Measurements from ENCODE around the gene SLC37A4. TPM values are rescaled to one million over a fixed set of nuclear protein-coding genes. Genes with fewer than 3 reads are reported as not detected.

Gene SLC37A4
- total RNA-seq, 4 donors from 2014 or later: 29.7 to 72.9 (median 56.4) TPM

GRCh38 chr11:119057000-119057769, 26.5 kb upstream of the SLC37A4 start, which contains the start of gene HYOU1:
TSS of gene HYOU1 (minus strand) at chr11:119057205. CDS start at chr11:119056160, 1,045 bp downstream.
- Histone ChIP-seq H3K27ac (peak within 1 kb of the TSS; percentile 83 to 95 (median 88)), H3K4me3 (peak within 1 kb of the TSS; percentile 73 to 92 (median 80)), H3K9me3 (no peaks in the 10 kb centered on the region), H3K27me3 (no peaks in the 10 kb centered on the region), H3K4me1 (peaks cover 13 to 16% of the 10 kb centered on the region in 2 donors), H3K36me3 (peaks cover 0 to 32% of the 10 kb centered on the region in 2 donors)
- ATAC-seq (peak; percentile 92 to 93), DNase-seq (peak; percentile 97)
- TF ChIP-seq, protein P1, sequence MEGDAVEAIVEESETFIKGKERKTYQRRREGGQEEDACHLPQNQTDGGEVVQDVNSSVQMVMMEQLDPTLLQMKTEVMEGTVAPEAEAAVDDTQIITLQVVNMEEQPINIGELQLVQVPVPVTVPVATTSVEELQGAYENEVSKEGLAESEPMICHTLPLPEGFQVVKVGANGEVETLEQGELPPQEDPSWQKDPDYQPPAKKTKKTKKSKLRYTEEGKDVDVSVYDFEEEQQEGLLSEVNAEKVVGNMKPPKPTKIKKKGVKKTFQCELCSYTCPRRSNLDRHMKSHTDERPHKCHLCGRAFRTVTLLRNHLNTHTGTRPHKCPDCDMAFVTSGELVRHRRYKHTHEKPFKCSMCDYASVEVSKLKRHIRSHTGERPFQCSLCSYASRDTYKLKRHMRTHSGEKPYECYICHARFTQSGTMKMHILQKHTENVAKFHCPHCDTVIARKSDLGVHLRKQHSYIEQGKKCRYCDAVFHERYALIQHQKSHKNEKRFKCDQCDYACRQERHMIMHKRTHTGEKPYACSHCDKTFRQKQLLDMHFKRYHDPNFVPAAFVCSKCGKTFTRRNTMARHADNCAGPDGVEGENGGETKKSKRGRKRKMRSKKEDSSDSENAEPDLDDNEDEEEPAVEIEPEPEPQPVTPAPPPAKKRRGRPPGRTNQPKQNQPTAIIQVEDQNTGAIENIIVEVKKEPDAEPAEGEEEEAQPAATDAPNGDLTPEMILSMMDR (IDR thresholded peaks at IDR 0.05 in 4 of 5, conservative IDR thresholded peaks at IDR 0.05 in 1 of 5): peak in 2 of 5 experiments; percentile 19 to 36
- TF ChIP-seq POLR2A (IDR thresholded peaks at IDR 0.05): peak; percentile 94 to 95
- intact Hi-C loops (cut with DNase I; ENCODE audit: low total_unique reads): loop anchor here (1.0 to 2.0 kb wide), 5 partner anchors 10 to 64 kb away; partner anchors contain the start of genes HINFP and VPS11
- in situ Hi-C loops (cut with MboI; ENCODE audit: low sequenced_read_pairs in 4 of 4): no loop called here

DNA sequence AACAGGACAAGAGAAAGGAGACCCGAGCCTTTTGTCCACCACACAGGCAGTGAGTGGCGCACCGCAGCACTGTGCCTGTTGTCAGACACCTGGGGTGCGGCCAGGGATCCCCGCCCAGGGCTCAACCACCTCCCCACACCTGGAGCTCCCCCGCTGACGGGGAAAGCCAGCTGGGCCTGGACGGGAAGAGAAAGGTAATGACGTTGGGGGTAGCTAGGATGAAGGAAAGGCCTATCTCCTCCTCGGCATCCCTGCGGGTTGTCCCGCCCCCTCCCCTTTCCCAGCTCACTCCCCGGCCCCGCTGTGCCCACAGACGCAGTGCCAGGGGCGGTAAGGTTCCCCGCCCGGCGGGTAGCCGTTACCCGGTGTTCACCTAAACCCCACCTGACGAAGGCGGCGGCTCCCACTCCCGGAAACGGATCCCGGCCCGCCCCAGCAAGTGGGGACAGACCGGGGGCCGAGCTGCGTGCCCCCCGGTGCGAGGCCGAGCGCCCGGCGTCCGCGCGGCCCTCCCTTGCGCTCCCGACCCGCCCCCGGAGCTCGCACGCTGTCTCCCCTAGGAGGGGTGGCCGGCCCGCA, 25.8 kb upstream of the SLC37A4 start:
- Histone ChIP-seq H3K27ac (peak overlapping the region; percentile 83 to 91 (median 88)), H3K36me3 (peaks cover 0 to 39% of the 10 kb centered on the region in 2 donors), H3K4me1 (peaks cover 13 to 15% of the 10 kb centered on the region in 2 donors), H3K4me3 (peak overlapping the region; percentile 73 to 84 (median 78)), H3K9me3 (no peaks in the 10 kb centered on the region), H3K27me3 (no peaks in the 10 kb centered on the region)
- in situ Hi-C loops (cut with MboI; ENCODE audit: low sequenced_read_pairs in 4 of 4): no loop called here
- TF ChIP-seq, protein P1 (IDR thresholded peaks at IDR 0.05 in 4 of 5, conservative IDR thresholded peaks at IDR 0.05 in 1 of 5): no peak
- no peak for TF ChIP-seq POLR2A (IDR thresholded peaks at IDR 0.05)
- DNase-seq: peak in 1 of 2 donors; percentile 28
- intact Hi-C loops (cut with DNase I; ENCODE audit: low total_unique reads): loop anchor here (2.0 kb wide), 2 partner anchors 38 to 60 kb away; a partner anchor contains a TSS
- peak; percentile 6 to 22 for ATAC-seq

- H3K36me3 ChIP-seq: peaks cover 0 to 45% of the 10 kb centered on the region in 2 donors
- H3K4me1 ChIP-seq: peaks cover 13 to 15% of the 10 kb centered on the region in 2 donors
- no peaks in the 10 kb centered on the region for H3K9me3 ChIP-seq
- no peak for DNase-seq
- ATAC-seq: no peak
- no peak for TF ChIP-seq POLR2A (IDR thresholded peaks at IDR 0.05)
- TF ChIP-seq, protein P1 (IDR thresholded peaks at IDR 0.05 in 4 of 5, conservative IDR thresholded peaks at IDR 0.05 in 1 of 5): no peak
- in situ Hi-C loops (cut with MboI; ENCODE audit: low sequenced_read_pairs in 4 of 4): no loop called here
- peak overlapping the region; percentile 83 to 91 (median 88) for H3K27ac ChIP-seq
- intact Hi-C loops (cut with DNase I; ENCODE audit: low total_unique reads): loop anchor here (2.0 kb wide), 2 partner anchors 39 to 59 kb away; a partner anchor contains a TSS
- no peaks in the 10 kb centered on the region for H3K27me3 ChIP-seq
- peak overlapping the region; percentile 73 to 84 (median 78) for H3K4me3 ChIP-seq
These were observed 25.2 kb upstream of the SLC37A4 start for GRCh38 chr11:119055901-119056300.

- in situ Hi-C loops (cut with MboI; ENCODE audit: low sequenced_read_pairs in 4 of 4): no loop called here
- Histone ChIP-seq H3K27ac (no peak overlapping the region), H3K36me3 (peaks cover 0 to 56% of the 10 kb centered on the region in 2 donors), H3K4me1 (peaks cover 13 to 15% of the 10 kb centered on the region in 2 donors), H3K4me3 (no peak overlapping the region), H3K9me3 (no peaks in the 10 kb centered on the region), H3K27me3 (no peaks in the 10 kb centered on the region)
- intact Hi-C loops (cut with DNase I; ENCODE audit: low total_unique reads): no loop called here
- DNase-seq: no peak
- TF ChIP-seq POLR2A (IDR thresholded peaks at IDR 0.05): no peak
- TF ChIP-seq, protein P1 (IDR thresholded peaks at IDR 0.05 in 4 of 5, conservative IDR thresholded peaks at IDR 0.05 in 1 of 5): no peak
- ATAC-seq: no peak
These were observed 23.7 kb upstream of the SLC37A4 start for GRCh38 chr11:119054418-119054817.

Measured in gastrocnemius medialis (tissue), 4 donors.